HepG2 (cell line): ENCODE results near the gene AGAP3. TPM values are rescaled to one million over a fixed set of nuclear protein-coding genes. Genes with fewer than 3 reads are reported as not detected.

ENCODE experiments used
- ATF7 ChIP-seq, 2 experiments: fragments of 450-650 bp in 1 of 2; sonication (generic) in 1 of 2; formaldehyde crosslinking in 1 of 2; IDR thresholded peaks; 2 replicates each; pipeline versions ENCODE4 v1.4.0 to v1.6.1; 2016 to 2020; ENCODE audit warnings: antibody characterized with exemption in 1 of 2, mild to moderate bottlenecking in 1 of 2, missing genetic modification reagents in 1 of 2
- CENPT ChIP-seq: sonication (generic); formaldehyde crosslinking; IDR thresholded peaks from 2 replicates; pipeline ENCODE4 v1.8.0; 2022; ENCODE audit warnings: low read depth, mild to moderate bottlenecking, moderate library complexity, missing genetic modification reagents
- DMAP1 ChIP-seq: IDR thresholded peaks from 2 replicates; pipeline ENCODE4 v1.6.1; 2016
- HMGA1 ChIP-seq: sonication (generic); formaldehyde crosslinking; conservative IDR thresholded peaks from 2 replicates; pipeline ENCODE4 v1.4.0; 2020; ENCODE audit warnings: missing genetic modification reagents
- KDM5A ChIP-seq: fragments of 200-600 bp; sonication (generic); IDR thresholded peaks from 2 replicates; pipeline ENCODE4 v1.7.0; 2018; ENCODE audit warnings: antibody characterized with exemption, mild to moderate bottlenecking, low read length, borderline replicate concordance
- KLF6 ChIP-seq: IDR thresholded peaks from 2 replicates; pipeline ENCODE4 v1.8.0; 2016; ENCODE audit warnings: missing biosample characterization, missing genetic modification reagents
- MTF2 ChIP-seq: sonication (generic); formaldehyde crosslinking; IDR thresholded peaks from 2 replicates; pipeline ENCODE4 v1.5.0; 2020; ENCODE audit warnings: missing genetic modification reagents, borderline replicate concordance
- NKX3-1 ChIP-seq: sonication (generic); formaldehyde crosslinking; IDR thresholded peaks from 2 replicates; pipeline ENCODE4 v1.5.0; 2020; ENCODE audit warnings: missing genetic modification reagents
- REL ChIP-seq: sonication (generic); formaldehyde crosslinking; conservative IDR thresholded peaks from 2 replicates; pipeline ENCODE4 v1.8.0; 2022; ENCODE audit warnings: mild to moderate bottlenecking, missing genetic modification reagents, moderate library complexity
- ZFP82 ChIP-seq: sonication (generic); formaldehyde crosslinking; IDR thresholded peaks from 2 replicates; pipeline ENCODE4 v1.5.1; 2020; ENCODE audit warnings: mild to moderate bottlenecking, missing genetic modification reagents, borderline replicate concordance
- ZNF430 ChIP-seq: sonication (generic); formaldehyde crosslinking; IDR thresholded peaks from 2 replicates; pipeline ENCODE4 v1.9.0; 2021; ENCODE audit warnings: mild to moderate bottlenecking, missing genetic modification reagents
- ZNF691 ChIP-seq: sonication (generic); formaldehyde crosslinking; IDR thresholded peaks from 2 replicates; pipeline ENCODE4 v1.4.0; 2020; ENCODE audit warnings: missing genetic modification reagents, low read depth, mild to moderate bottlenecking, borderline replicate concordance
- ZNF841 ChIP-seq: sonication (generic); formaldehyde crosslinking; IDR thresholded peaks from 2 replicates; pipeline ENCODE4 v1.8.1; 2023; ENCODE audit warnings: missing genetic modification reagents, borderline replicate concordance
- polyA plus RNA-seq, 8 experiments: library from polyadenylated mRNA; depleted of rRNA in 3 of 8; stranded (reverse) in 7 of 8; unstranded in 1 of 8; fragments of >200 nt; fragmentation: Illumina TruSeq in 4 of 8; extraction: Trizol in 4 of 8; gene quantifications; 2 replicates each; pipeline versions ENCODE4 v1.2.1 to v1.2.3, GENCODE V29; 2011 to 2016; ENCODE audit warnings: low read depth in 4 of 8, missing spikeins in 1 of 8, mixed read lengths in 1 of 8; ENCODE audit not compliant: insufficient read depth in 1 of 8
- total RNA-seq, 5 experiments: library from RNA; depleted of rRNA; stranded (reverse); fragments of >200 nt; fragmentation: Illumina TruSeq; extraction: Trizol; gene quantifications; 2 replicates each; pipeline ENCODE4 v1.2.3, GENCODE V29; 2016; ENCODE audit warnings: low read depth in 1 of 5
- TF ChIP-seq, protein P1 (sequence below): IDR thresholded peaks from 2 replicates; pipeline ENCODE4 v1.6.1; 2016; ENCODE audit warnings: missing compliant biosample characterization, missing genetic modification reagents, borderline replicate concordance

The AGAP3 gene
- total and polyA plus RNA-seq, 2 of the 13 experiments (the other 11 are each of a cell fraction or from before 2014, with no cell fraction given), result 31.3 to 61.4 TPM

- TF ChIP-seq, protein P1, sequence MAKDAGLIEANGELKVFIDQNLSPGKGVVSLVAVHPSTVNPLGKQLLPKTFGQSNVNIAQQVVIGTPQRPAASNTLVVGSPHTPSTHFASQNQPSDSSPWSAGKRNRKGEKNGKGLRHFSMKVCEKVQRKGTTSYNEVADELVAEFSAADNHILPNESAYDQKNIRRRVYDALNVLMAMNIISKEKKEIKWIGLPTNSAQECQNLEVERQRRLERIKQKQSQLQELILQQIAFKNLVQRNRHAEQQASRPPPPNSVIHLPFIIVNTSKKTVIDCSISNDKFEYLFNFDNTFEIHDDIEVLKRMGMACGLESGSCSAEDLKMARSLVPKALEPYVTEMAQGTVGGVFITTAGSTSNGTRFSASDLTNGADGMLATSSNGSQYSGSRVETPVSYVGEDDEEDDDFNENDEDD (CRISPR knock-in tag), result 0 out of 2 replicates have a peak, but pooled peaks have one; percentile 14
- TF ChIP-seq ATF7 (IDR thresholded peaks at IDR 0.05) (no peak), ATF7 (CRISPR knock-in tag; IDR thresholded peaks at IDR 0.05) (no peak), KDM5A (0 out of 2 replicates have a peak, but pooled peaks have one; percentile 36), KLF6 (0 out of 2 replicates have a peak, but pooled peaks have one; percentile 1), ZNF691 (CRISPR knock-in tag) (0 out of 2 replicates have a peak, but pooled peaks have one; percentile 21), ZNF841 (CRISPR knock-in tag) (0 out of 2 replicates have a peak, but pooled peaks have one; percentile 48), HMGA1 (no peak), ZNF430 (CRISPR knock-in tag) (0 out of 2 replicates have a peak, but pooled peaks have one; percentile 5), ZFP82 (0 out of 2 replicates have a peak, but pooled peaks have one; percentile 8), REL (CRISPR knock-in tag) (0 out of 2 replicates have a peak, but pooled peaks have one; percentile 54), DMAP1 (CRISPR knock-in tag) (peak; percentile 27; the same call in 1 of the 2 replicates), NKX3-1 (CRISPR knock-in tag) (no peak), MTF2 (CRISPR knock-in tag) (0 out of 2 replicates have a peak, but pooled peaks have one; percentile 62), CENPT (CRISPR knock-in tag) (no peak)
These were observed 4.8 kb upstream of the AGAP3 start (continued) for GRCh38 chr7:151081170-151082101.
